HG02763 (cell line): ENCODE data around the gene ASAP3.
"Not testable (repeated sequence)": the region's sequence is repeated elsewhere in the genome, so short reads cannot be mapped to it uniquely, and the experiment has no call there.

Experiments
- ATAC-seq: cut with Tn5 transposase; IDR thresholded peaks from one replicate; pipeline ENCODE4 v1.9.1; 2021; ENCODE audit warnings: mild to moderate bottlenecking, moderate library complexity; ENCODE audit not compliant: unreplicated experiment

ASAP3 gene

DNA sequence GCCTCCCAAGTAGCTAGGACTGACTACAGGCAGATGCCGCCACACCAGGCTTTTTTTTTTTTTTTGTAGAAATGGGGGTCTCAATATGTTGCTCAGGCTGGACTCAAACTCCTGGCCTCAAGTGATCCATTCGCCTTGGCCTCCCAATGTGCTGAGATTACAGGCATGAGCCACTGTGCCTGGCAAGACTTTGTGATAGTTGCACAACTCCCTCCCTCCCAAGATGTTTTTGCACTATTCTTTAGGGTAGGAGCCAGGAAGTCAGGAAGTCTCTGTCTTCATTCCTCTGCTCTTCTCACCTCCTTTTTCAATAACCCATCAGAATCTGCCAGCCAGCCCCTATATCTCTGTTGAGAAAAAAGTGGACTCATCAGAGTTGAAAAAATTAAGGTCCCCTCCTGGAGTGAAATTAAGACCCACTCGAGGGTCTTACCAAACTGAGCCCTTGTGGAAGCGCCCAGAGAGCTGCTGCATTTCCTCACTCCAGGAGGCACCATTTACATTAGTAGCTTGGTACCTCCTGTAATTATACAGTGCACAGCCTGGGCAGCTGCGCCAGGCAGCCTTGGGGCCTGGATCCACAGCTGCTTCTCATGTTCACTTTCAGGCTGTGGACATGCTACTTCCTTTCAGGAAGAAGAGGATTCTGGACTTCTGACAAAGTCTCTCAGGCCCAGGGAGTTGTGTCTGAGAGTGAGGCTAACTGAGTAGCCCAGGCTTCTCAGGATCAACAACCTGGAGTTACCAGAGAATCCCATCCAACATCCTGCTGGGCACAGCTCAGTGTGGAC is 83.5 kb downstream of the ASAP3 start:
- no peak for ATAC-seq

DNA sequence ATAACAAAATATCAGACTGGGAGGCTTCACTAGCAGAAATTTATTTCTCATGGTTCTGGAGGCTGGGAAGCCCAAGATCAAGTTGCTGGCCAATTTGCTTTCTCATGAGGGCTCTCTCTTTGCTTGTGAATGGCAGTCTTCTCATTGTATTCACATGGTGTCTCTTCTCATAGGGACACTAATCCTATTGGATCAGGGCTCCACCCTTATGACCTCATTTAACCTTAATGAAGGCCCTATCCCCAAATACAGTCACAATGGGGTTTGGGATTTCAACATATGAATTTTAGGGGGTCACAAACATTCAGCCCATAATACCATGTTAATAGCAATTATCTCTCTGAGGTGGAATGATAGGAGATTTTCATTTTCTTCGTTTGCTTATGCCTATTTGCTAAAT is 84.8 kb downstream of the ASAP3 start:
- no peak for ATAC-seq

DNA sequence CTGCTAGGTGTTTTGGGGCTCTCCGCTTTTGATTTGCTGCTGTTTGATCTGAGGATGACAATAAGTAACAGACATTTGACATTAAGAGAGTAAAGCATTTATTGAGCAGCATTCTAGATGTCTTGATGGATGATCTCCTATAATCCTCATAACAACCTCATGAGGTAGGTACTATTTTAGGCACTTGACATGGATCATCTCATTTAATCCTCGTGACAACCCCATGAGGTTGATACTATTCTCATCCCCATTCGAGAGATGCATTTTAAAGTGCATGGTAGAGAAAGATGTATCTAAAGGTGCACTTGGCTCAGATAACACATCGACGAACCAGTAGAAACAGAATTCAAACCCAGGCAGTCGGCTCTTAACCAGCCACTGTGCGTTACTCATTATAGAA is 86.1 kb downstream of the ASAP3 start:
- ATAC-seq: no peak

DNA sequence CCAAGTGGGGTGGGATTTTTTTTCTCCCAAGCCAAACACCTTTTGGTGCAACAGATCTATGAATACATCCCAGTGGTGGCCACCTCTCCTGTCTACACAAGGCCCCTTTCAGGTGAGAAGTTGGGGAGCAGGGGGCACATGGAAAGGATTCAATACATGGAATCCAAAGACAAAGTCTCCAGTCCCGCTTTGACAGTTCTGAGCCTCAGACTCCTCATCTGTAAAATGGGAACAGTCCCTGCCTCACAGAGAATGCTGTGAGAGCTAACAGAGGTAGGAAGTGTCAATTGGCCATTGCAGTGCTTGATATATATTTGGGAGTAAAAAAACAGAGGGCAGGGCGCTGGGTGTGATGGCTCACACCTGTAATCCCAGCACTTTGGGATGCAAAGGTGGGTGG is 87.6 kb downstream of the ASAP3 start:
- no peak for ATAC-seq

DNA sequence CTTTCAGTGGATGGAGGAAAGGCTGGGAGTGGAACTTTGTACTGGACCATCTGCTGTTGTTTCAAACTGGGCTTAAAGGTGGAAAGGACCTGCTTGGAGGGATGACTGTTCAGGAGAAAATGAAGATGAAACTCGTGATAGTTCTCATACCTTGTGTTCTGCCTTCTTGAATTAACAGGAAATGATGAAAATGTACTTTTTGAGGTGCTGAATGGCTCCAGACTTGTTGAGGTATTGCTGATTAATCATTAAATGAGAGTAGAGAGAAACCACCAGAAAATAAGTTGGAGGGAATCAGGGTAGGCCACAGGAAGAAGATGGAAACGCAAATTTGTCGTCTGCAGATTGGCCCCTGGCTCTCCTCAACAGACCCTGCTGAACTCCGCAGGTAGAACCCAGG is 88.1 kb downstream of the ASAP3 start:
- no peak for ATAC-seq

DNA sequence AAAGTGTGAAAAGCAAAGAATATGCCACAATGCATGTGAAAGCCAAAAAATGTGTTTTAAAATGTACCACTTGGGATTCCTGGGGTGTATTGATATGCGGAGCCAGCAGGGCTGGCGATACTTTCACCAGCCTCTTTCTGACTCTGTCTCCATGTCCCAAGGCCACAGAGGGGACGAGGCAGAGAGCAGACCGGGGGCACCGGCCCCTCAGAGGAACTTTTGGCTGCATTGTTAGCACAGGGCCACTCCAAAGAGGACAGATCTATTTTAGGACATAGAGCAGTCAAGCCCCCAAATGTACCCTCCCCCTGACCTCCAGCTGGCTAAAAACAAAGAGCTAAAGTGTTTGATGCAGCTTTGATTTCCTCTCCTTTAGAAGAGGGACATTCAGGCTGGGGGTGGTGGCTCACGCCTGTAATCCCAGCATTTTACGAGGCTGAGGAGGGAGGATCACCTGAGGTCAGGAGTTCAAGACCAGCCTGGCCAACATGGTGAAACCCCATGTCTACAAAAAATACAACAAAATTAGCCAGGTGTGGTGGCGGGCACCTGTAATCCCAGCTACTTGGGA is 88.7 kb downstream of the ASAP3 start:
- ATAC-seq: no peak

DNA sequence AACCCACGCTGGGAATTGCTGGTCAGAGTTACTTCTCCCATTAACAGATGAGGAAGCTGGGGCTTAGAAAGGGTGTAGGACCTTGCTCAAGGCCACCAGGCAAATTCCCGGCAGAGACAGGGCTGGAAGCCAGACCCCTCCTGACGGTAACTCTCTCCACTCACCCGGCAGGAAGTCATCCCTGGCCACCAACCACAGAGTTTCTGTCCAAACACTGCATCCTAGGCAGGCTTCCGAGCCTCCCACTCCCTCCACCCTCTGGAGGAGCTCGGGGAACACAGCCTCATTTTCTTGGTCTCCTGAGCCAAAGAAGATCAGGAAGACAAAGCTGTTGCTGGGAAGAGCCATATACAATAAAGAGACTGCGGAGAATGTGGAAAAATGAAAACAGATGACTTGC is 89.3 kb downstream of the ASAP3 start:
- ATAC-seq: no peak

DNA sequence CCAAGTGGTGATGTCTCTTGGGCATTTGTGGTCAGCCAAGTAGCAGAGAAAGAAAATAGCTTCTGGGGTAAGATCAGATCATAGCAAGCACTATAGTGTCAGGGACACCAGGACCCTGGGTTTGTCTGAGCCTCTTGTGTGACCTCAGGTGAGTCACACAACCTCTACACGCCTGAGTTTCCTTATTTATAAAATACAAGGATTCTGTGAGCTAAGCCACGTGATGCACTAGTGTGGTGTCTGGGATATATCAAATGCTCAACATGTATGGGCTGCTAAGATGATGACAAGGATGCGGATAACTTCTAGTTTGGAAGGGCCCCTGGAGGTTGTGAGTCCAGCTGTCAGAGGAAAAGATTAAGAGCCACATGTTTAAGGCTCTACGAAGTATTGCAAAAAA is 89.8 kb downstream of the ASAP3 start:
- ATAC-seq: no peak

DNA sequence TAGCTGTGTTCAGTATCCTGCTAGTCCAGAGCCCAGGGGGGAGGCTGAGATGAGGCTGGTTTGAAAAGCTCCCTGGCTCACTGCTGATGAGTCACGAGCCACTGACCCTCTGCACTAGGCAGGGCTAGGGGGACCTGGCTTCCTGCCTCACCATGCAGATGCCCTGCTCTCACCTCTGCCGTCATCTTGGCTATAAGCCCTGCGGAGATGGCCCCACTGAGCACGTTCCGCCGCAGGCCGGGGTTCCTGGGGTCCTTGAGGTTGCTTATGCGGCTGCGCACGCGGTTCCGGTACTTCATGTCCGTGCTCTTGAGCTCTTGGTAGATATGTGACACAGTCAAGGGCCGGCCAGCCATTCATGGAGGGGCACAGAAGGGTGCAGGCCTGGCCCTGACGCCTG is 90.3 kb downstream of the ASAP3 start:
- no peak for ATAC-seq

DNA sequence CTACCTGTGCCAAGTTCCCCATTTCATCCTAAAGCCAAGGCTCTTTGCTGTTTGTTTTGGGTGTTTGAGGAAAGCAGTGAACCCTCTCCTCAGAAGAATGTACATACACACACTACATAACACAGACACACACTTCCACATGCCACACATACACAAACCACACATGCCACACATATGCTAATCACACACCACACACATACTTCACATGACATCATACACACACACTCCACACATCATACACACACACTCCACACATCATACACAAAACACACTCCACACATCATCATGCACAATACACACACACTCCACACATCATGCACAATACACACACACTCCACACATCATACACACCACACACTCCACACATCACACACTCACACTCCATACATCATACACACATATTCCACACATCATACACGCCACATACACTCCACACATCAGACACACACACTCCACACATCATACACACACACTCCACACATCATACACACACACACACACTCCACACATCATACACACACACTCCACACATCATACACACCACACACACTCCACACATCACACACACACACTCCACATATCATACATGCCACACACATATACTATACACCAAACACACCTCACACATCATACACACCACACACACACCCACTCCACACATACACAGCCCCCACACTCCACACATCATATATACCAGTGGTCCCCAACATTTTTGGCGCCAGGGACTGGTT is 91.7 kb downstream of the ASAP3 start:
- ATAC-seq: no peak

DNA sequence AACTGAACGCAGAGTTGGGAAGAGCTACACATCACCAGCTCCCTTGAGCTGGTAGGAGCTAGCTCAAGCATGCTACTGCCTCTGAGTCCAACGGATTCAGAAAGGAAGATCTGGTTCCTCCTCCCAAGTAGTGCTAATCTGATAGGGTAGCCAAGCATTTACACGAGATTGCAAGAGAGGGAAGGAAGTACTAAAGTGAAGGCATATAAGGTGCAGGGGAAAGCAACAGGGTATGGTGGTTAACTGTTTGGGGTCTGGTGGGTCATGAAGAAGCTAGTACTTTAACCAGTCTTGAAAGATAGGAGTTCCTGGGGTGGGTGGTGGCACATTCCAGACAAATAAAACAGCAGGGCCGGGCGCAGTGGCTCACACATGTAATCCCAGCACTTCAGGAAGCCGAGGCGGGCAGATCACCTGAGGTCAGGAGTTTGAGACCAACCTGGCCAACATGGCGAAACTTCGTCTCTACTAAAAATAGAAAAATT is 94.1 kb downstream of the ASAP3 start:
- ATAC-seq: no peak

DNA sequence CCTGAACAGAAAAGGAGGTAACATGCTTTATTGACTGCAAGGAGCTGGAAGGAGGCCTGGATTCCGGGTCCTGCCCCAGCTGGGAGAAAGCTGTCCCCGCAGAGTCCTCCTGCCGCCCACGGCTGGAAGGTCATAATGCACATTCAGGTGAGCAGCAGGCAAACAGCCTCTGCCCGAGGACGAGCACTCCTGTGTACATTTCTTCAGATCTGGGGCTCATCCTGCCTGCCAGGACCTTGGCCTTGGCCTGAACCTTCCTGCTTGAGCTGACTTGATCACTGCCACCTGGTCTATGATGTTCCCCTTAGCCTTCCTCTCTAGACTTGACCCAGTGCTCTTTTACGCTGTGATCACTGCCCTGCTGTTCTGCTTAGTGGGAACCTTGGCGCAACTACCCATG is 96.5 kb downstream of the ASAP3 start:
- ATAC-seq: no peak

DNA sequence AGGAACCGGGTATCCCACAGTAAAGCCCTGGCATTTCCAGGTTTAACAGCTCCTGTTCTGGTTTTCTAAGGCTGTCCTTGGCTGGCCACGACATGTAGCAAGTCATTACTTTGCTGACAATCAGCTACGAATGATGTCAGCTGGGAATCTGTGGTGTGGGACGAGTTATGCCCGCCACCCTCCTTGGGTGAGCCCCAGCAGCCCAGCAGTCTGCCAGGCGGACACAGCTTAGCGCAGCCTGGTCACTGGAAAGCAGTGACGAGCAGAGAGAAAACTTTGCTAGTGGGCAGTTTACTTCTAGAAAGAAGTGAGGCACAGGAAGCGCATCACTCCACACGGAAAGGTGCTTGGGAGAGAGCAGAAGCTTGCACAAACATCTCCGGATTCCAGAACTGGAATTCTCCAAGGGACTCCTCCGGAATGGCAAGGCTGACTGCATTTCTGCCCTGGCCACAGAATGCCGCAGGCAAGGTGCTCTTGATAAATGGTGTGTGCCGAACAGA is 98.8 kb downstream of the ASAP3 start:
- ATAC-seq: no peak

DNA sequence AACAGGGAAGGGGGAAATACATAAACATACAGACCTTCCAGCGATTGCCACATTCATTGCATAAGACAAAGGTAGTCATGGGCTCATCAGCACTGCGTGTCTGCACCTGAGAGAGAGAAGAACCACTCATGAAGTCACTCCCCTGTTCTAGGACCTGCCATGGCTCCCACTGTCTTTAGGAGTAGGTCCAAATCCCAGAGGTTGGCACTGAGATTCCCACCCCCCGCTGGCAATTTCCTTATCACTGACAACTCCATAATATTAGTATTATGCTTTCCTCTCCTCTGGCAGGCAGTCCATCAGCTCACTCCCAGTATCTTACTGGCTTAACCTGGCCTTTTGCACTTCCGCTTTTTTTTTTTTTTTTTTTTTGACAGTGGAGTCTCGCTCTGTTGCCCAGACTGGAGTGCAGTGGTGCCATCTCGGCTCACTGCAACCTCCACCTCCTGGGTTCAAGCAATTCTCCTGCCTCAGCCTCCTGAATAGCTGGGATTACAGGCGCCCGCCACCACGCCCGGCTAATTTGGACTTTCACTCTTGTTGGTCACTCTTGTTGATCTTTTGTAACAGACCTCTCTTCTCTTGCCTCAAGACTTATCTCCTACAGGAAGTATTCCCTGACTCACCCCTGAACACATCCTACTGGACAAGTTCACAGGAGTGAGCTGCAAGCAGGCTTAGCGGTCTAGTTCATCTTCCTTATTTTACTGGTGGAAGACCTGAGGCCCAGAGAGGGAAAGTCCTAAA is 99.5 kb downstream of the ASAP3 start:
- ATAC-seq: no peak

DNA sequence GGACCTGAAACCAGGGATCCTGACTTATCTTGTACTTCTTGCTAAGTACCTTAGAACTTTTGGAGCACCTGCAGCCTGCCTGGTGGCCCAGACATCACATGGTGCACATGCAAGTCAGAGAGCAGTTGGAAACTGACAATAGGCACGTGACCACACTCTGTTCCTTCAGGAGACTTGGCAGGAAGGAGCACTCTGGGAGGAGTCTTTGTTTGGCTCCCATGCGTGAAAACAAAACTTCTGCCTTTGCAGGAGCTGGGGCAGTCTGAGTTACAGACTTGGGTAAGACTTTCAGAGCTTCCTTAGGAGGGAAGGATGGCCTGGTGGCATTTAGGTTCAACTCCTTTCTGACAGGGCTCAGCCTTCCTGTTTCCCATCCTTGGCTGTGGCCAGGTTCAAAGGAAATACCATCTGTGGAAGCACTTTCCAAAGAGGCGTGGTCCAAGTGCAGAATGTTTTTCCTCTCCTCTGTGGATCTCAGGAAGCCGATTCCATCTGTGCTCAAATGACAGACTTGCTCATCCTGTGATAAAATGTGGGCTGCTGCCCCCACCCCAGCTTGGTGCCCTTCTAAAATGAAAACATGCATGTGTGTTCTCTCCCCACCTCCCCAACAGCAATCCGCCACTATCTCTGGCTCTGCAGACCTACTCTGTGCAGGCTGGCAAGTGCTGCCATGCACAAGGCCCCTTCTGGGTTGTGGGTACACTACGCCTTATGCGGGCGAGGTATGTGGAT is 100.2 kb downstream of the ASAP3 start:
- ATAC-seq: no peak

DNA sequence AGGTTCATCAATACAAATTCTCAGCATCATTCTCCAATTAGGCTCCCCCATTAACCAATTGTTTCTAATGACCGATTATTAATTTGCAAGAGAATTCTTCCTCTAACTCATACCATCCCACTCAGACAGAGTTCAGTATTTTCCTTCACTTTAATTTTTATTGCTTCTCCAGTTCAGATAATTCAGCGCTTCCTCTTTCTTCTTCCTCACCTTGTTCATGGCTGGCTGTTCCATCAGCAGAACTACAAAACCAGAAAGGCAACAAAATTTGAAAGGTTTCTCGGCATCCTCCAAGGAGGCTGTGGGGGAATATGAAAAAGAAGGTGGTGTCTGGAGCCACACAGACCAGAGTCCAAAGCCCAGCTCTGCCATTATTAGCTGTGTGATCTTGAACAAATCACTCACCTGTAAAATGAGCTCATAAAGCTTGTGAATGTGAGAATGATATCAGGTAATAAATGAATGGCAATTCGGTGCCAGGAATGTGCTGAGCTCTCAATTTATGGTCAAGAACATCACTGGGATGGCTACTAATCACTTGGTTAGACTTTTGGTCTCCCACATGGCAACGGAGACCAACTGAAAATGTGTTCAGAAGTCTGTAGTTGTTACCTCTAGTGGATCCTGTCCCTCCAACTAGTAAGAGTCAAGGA is 102.6 kb downstream of the ASAP3 start:
- no peak for ATAC-seq

DNA sequence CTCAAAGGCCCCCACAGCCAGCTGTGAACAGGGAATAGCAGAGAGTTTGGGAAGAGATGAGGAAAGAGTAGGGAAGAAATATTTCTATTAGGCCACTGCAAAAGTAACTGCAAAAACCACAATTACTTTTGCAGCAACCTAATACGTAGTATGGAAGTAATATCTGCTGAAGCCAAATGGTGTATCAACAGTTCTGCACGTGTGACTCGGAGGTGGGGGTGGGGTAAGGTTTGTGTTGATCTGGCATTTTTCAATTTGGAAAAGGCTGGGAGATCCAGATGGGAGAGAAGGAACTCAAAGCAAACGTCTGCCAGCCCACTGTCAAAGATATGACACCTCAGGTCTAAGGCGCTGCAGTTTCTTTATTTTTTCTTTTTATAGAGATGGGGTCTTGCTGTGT is 103.3 kb downstream of the ASAP3 start:
- ATAC-seq: no peak

DNA sequence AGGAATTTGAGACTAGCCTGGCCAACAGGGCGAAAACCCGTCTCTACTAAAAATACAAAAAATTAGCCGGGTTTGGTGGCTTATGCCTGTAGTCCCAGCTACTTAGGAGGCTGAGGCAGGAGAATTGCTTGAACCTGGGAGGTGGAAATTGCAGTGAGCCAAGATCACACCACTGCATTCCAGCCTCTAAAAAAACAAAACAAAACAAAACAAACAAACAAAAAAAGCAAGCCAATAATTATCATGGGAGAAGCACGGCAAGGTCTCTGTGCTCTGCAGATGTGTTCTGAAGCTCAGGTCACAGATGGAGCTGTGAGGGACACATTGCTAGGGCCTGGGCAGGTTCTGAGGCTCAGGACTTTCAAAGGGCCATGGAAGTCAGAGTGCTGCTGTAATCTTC is 103.7 kb downstream of the ASAP3 start:
- ATAC-seq: not testable (repeated sequence)
